ENCODE results near the gene HID1.
"Not testable (repeated sequence)": the region's sequence is repeated elsewhere in the genome, so short reads cannot be mapped to it uniquely, and the experiment has no call there.

HID1 gene

GRCh38 chr17:74999523-74999922 is 27.0 kb upstream of the HID1 start:
- DNase-seq, result no peak

DNA sequence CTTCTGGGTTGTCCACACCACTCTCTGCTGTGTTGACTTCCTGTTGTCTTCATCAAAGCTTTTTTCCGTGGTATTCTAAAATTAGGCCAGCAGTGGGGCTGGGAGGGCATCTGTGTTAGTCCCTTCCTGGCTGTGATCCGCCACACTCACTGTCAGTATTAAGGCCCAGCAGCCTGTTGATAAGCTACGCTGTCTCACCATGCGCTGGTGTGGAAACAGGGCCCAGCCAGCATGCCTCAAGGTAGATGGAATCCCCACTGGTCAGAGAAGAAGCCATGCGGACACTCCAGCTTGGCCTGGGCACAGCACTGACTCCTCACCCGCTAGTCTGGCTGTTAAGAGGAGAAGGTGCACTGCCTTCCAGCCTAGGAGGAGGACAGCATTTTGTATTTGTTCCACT is 26.2 kb upstream of the HID1 start:
- DNase-seq, result no peak

- DNase-seq, result no peak
Measured at GRCh38 chr17:74995847-74996246, 23.3 kb upstream of the HID1 start.

DNA sequence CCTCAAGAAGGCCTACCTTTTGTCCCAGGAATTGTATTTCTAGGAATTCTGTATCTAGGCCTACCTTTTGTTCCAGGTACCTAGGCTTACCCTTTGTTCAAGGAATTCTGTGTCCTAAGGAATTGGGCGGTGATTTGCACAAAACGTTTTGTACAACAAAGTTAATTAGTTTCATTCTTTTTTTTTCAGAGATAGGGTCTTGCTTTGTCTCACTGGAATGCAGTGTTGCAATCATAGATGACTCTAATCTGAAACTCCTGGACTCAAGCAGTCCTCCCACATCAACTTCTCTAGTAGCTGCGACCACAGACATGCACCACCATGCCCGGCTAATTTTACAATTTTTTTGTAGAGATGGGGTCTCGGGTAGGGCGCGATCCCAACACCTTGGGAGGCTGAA is 21.9 kb upstream of the HID1 start:
- DNase-seq, result no peak

GRCh38 chr17:74992223-74992622 is 19.7 kb upstream of the HID1 start:
- no peak for DNase-seq

DNA sequence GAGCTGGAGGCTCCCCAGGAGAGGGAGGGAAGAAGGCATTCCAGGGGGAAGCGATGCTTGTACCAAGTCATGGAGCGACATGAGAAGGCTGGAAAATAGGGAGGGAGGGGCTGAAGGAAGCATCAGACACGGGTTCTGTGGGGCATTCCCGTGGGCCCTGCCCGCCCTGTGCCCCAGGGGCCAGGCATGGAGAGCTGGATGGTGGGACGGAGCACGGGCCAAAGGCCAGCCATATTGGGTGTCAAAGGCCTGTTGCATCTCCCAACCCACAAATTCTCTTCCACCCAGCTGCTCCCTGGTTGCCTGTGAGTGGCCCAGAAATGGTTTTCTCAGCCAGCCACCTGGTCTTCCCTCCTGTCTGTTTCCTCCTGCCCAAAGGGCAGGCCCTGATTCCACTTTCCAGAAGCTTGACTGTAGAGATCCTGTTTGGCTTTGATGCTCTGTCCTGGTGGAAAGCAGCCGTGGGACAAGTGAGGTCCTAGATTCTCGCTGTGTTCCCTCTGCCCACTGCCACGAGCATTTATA is 18.1 kb upstream of the HID1 start:
- no peak for DNase-seq

DNA sequence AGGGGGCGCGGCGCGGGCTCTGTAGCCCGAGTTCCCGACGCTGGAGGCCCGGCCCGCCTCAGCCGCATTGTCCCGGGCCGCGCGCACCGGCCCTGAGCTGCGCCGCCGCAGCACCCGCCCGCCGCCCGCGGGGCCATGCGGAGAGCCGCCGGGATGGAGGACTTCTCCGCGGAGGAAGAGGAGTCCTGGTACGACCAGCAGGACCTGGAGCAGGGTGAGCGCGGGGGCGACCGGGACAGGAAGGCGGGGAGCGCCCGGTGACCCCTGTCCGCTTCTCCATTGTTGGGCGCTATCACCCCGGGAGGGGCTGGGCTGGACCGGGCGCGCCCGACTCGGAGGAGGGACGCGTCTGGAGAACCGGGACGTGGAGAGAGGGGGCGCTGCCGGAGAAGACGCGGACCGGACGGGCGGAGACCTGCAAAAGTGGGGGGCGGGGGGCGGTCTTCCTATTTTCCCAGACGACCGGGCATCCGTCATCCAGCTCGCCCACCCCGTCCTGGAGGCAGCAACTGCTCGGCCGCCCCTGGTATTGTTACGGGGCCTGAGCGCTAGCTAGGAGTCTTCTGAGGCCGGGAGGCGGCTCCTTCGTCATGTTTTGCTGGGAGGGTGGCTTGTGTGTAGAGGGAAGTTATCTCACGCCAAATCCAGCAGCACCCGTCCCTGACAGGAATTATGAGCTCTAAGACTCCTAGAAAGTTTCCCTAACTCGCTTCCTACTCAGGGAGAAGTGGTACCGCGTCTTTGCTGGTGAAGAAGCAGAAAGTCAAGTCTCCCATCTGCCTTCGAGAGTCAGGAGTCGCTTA is 15.6 kb upstream of the HID1 start:
- DNase-seq, result no peak

DNA sequence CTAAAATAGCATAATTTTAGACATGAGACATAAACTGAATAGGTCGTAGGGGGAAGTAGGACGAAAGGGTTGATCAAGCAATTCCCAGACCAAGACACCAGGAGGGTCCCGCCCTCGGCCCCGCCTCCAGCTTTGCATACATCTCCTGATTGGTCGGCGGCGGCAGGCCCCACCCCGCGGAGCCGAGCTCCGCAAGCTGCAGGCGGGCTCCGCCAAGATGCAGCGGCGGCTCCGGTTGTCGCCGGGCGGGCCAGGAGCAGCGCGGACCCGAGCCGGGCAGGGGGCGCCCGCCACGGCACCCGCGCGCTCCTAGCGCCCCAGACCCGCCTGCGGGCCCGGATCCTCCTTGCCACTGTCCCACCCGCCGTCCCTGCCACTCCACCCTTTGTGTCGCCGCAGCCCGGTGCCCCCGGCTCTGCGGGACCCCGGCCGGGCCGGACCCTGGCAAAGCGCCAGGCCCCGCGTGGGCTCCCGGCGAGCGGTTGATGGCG is 14.9 kb upstream of the HID1 start, which contains the start of gene CDR2L:
Gene CDR2L, plus strand, starts transcription at position 215 of the 491 bp plus-strand sequence. CDS start 412 bp downstream, outside the sequence.
- DNase-seq, result peak; percentile 92

DNA sequence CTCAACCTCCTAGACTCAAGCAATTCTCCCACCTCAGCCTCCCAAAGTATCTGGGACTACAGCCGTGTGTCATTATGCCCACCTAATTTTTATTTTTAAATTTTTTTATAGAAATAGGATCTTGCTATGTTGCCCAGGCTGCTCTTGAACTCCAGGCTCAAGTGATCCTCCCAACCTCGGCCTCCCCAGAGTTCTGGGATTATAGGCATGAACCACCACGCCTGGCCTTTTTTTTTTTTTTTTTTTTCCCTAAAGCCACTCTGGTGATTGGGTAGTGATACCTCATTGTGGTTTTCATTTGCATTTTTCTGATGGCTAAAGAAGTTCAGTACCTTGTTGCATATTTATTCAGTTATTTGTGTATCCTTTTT is 13.6 kb upstream of the HID1 start:
- DNase-seq, result no peak

- DNase-seq, result not testable (repeated sequence)
Measured at GRCh38 chr17:74982663-74983313, 10.2 kb upstream of the HID1 start.

GRCh38 chr17:74981979-74982662 is 9.6 kb upstream of the HID1 start:
- peak; percentile 86 for DNase-seq

- no peak for DNase-seq
Measured at GRCh38 chr17:74981318-74981978, 8.9 kb upstream of the HID1 start.

GRCh38 chr17:74979408-74980146 is 7.0 kb upstream of the HID1 start:
- no peak for DNase-seq

DNA sequence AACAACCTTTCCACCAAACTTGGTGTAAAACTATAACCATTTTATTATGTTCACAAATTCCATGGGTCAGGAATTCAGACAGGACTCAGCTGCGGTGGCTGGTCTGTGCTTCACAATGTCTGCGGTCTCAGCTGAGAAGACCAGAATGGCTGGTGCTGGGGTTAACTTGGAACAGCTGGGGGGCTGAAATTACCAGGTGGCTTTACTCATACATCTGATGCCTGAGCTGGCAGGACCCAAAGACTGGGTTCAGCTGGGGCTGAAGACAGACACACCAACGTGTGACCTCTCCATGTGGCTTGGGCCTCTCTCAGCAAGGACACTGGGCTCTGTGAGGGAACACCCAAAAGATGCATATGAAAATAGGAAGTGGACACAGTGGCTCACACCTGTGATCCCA is 5.7 kb upstream of the HID1 start:
- no peak for DNase-seq

- DNase-seq, result no peak
Measured at GRCh38 chr17:74977802-74978201, 5.2 kb upstream of the HID1 start.

DNA sequence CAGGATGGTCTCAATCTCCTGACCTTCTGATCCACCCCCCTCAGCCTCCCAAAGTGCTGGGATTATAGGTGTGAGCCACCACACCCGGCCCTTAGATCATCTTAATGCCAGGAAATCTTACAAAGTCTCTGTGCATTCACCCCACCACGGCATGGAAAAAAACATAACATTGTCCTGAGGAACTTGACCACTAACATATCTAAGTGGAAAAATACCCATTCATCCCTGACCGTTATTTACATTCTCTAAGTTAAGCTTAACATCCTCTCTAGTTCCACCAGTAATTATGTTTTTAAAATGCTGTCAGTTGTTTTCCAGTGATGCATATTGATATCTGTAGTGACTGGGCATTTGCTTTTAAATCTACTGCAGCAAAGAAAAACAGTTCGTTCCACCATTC is 3.4 kb upstream of the HID1 start:
- DNase-seq, result no peak

- no peak for DNase-seq
Measured at GRCh38 chr17:74972973-74973328, 392 bp upstream of the HID1 start.

- no peak for DNase-seq
Measured at GRCh38 chr17:74971842-74972106, 785 bp downstream of the HID1 start.

GRCh38 chr17:74971069-74971841 is 1.3 kb downstream of the HID1 start:
- no peak for DNase-seq

DNA sequence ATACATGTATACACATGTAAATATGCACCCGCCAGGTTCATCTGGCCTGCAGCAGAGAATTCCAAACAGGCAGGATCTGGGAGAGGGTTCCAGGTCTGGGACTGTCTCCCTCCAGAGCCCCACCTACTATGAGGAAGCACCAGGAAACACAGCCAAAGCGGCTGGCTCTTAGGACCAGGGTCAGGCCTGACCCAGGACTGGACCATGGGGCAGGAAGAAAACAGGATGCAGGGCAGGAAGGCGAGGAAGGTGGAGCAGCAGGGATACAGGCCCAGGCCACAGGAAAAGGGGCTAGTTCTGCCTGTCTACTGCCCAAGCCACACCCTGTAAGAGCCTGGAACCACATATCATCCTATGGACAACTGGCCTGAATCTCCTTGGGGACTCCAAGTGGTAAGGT is 2.2 kb downstream of the HID1 start:
- DNase-seq, result no peak

GRCh38 chr17:74969501-74969900 is 3.1 kb downstream of the HID1 start:
- not testable (repeated sequence) for DNase-seq

DNA sequence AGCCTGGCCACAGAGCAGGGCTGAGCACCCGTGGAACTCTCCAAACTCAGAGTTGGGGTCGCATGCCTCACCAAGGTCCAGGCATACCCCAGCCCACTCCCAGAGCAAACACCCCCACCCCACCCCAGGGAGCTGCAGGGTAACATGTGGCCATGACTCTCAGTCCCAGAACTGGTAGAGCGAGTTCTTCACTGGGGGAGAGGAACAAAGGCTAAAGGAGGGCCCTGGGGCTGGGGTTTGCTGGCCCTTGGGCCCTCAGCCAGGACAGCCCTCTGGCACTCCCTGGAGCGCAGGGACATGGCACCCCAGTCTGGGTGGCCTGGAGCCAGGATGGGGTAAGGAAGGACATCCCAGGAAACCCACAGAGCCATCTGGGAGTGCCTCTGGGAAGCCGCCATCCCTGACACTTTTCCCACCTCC is 4.2 kb downstream of the HID1 start:
- no peak for DNase-seq
